Activated CD4-positive, alpha-beta T cell treated with anti-CD3 and anti-CD28 coated beads for 36 hours (primary cell): Measurements from ENCODE around the gene JPH4. TPM values are rescaled to one million over a fixed set of nuclear protein-coding genes. Genes with fewer than 3 reads are reported as not detected.
A peak's percentile ranks its signal among the peaks of the same experiment; 100 is the strongest.
"Not testable (repeated sequence)": the region's sequence is repeated elsewhere in the genome, so short reads cannot be mapped to it uniquely, and the experiment has no call there.

Experiments used
- ATAC-seq: fragments of 200-7000 bp; cut with Tn5 transposase; one replicate; pipeline ENCODE4 v1.10.0; 2021; ENCODE audit warnings: mild to moderate bottlenecking, moderate library complexity
- CTCF ChIA-PET: fragments of 350-600 bp; sonication (Branson Sonifier 250); formaldehyde crosslinking; loops from one replicate; lab custom pipeline; 2021; ENCODE audit warnings: antibody characterized with exemption; lab: Charles Lee
- POLR2A ChIA-PET: fragments of 350-600 bp; sonication (Branson Sonifier 250); formaldehyde crosslinking; loops from one replicate; lab custom pipeline; 2021; ENCODE audit warnings: antibody characterized with exemption, inconsistent platforms; lab: Charles Lee
- DNase-seq: peaks from one replicate; pipeline ENCODE4 v3.0.0-alpha.2; 2020
- H3K27ac Mint-ChIP-seq: one replicate; pipeline ENCODE4 v1.8.0; 2021; ENCODE audit warnings: mixed read lengths
- H3K27me3 Mint-ChIP-seq: one replicate; pipeline ENCODE4 v1.8.0; 2021; ENCODE audit warnings: mixed read lengths
- H3K36me3 Mint-ChIP-seq: one replicate; pipeline ENCODE4 v1.8.0; 2021; ENCODE audit warnings: low read depth, mixed read lengths
- H3K4me1 Mint-ChIP-seq: one replicate; pipeline ENCODE4 v1.8.0; 2021; ENCODE audit warnings: mixed read lengths
- H3K4me3 Mint-ChIP-seq: one replicate; pipeline ENCODE4 v1.8.0; 2021; ENCODE audit warnings: mild to moderate bottlenecking, moderate library complexity, mixed read lengths
- H3K9me3 Mint-ChIP-seq: one replicate; pipeline ENCODE4 v1.8.0; 2021; ENCODE audit warnings: low read depth, mixed read lengths
- intact Hi-C, 2 experiments: fragments of 100-400 bp; cut with DNase I in 1 of 2; cut with micrococcal nuclease in 1 of 2; formaldehyde crosslinking; loops; one replicate each; pipeline versions ENCODE4 v1.14.2 to v1.15.1; 2022 to 2024; cut with DNase I, micrococcal nuclease
- total RNA-seq, 2 experiments: library from RNA; stranded (reverse); gene quantifications; one replicate each; pipeline ENCODE4 v1.2.3, GENCODE V29; 2021

Gene JPH4
- total RNA-seq, 2 experiments from 2014 or later: not detected

GRCh38 chr14:23608454-23608853, 29.9 kb upstream of the JPH4 start:
- Mint-ChIP-seq H3K4me1 (peaks cover 50% of the 10 kb centered on the region), H3K9me3 (peaks cover 9% of the 10 kb centered on the region), H3K4me3 (no peak overlapping the region), H3K36me3 (peaks cover 12% of the 10 kb centered on the region), H3K27me3 (no peaks in the 10 kb centered on the region), H3K27ac (peak overlapping the region; percentile 58)
- ATAC-seq: no peak
- no peak for DNase-seq
- ChIA-PET CTCF (interaction anchor here (0.7 to 5.2 kb wide), 3 partner anchors 12 to 464 kb away, joined by 3 to 31 read pairs (median 3); no protein-coding TSS in a partner anchor), POLR2A (no interaction called here)
- intact Hi-C loops: no loop called here

- peaks cover 12% of the 10 kb centered on the region for H3K36me3 Mint-ChIP-seq
- H3K4me3 Mint-ChIP-seq: peak overlapping the region; percentile 2
- intact Hi-C loops: loop anchor here in 1 of 2 experiments (1.0 kb wide), 1 partner anchor 272 kb away; no protein-coding TSS in a partner anchor
- ATAC-seq: peak; percentile 90
- H3K9me3 Mint-ChIP-seq: peaks cover 9% of the 10 kb centered on the region
- CTCF ChIA-PET: interaction anchor here (0.6 to 5.2 kb wide), 10 partner anchors 9 to 429 kb away, joined by 3 to 31 read pairs (median 4); no protein-coding TSS in a partner anchor
- H3K4me1 Mint-ChIP-seq: peaks cover 48% of the 10 kb centered on the region
- POLR2A ChIA-PET: interaction anchor here (0.9 kb wide), 1 partner anchor 40 kb away, joined by 5 read pairs; no protein-coding TSS in a partner anchor
- H3K27me3 Mint-ChIP-seq: no peaks in the 10 kb centered on the region
- DNase-seq: peak; percentile 44
- peak overlapping the region; percentile 84 for H3K27ac Mint-ChIP-seq
Measured at GRCh38 chr14:23605931-23606585, 27.5 kb upstream of the JPH4 start.

- CTCF ChIA-PET: interaction anchor here (0.7 to 5.2 kb wide), 3 partner anchors 14 to 1046 kb away, joined by 3 to 31 read pairs (median 4); no protein-coding TSS in a partner anchor
- POLR2A ChIA-PET: no interaction called here
- peaks cover 11% of the 10 kb centered on the region for H3K9me3 Mint-ChIP-seq
- peaks cover 34% of the 10 kb centered on the region for H3K4me1 Mint-ChIP-seq
- no peaks in the 10 kb centered on the region for H3K27me3 Mint-ChIP-seq
- intact Hi-C loops: no loop called here
- DNase-seq: no peak
- H3K27ac Mint-ChIP-seq: no peak overlapping the region
- no peak for ATAC-seq
- H3K36me3 Mint-ChIP-seq: peaks cover 7% of the 10 kb centered on the region
- H3K4me3 Mint-ChIP-seq: no peak overlapping the region
Measured at GRCh38 chr14:23604675-23605170, 26.1 kb upstream of the JPH4 start.

- ATAC-seq (no peak), DNase-seq (no peak)
- intact Hi-C loops: no loop called here
- no peaks in the 10 kb centered on the region for H3K27me3 Mint-ChIP-seq
- H3K4me3 Mint-ChIP-seq: no peak overlapping the region
- ChIA-PET POLR2A (no interaction called here), CTCF (interaction anchor here (1.0 to 5.2 kb wide), 2 partner anchors 15 to 28 kb away, joined by 3 to 31 read pairs; no protein-coding TSS in a partner anchor)
- no peak overlapping the region for H3K27ac Mint-ChIP-seq
- peaks cover 10% of the 10 kb centered on the region for H3K9me3 Mint-ChIP-seq
- H3K4me1 Mint-ChIP-seq: peaks cover 28% of the 10 kb centered on the region
- H3K36me3 Mint-ChIP-seq: peaks cover 4% of the 10 kb centered on the region
Measured at GRCh38 chr14:23604148-23604547, 25.6 kb upstream of the JPH4 start.

- no peak for ATAC-seq
- POLR2A ChIA-PET: no interaction called here
- CTCF ChIA-PET: interaction anchor here (1.0 kb wide), 1 partner anchor 29 kb away, joined by 3 read pairs; no protein-coding TSS in a partner anchor
- no peak for DNase-seq
- Mint-ChIP-seq H3K4me1 (peaks cover 23% of the 10 kb centered on the region), H3K27me3 (no peaks in the 10 kb centered on the region), H3K27ac (no peak overlapping the region), H3K4me3 (no peak overlapping the region), H3K9me3 (peaks cover 4% of the 10 kb centered on the region), H3K36me3 (no peaks in the 10 kb centered on the region)
- intact Hi-C loops: no loop called here
Measured at GRCh38 chr14:23603103-23603502, 24.5 kb upstream of the JPH4 start.

- ChIA-PET CTCF (interaction anchor here (1.0 kb wide), 1 partner anchor 30 kb away, joined by 3 read pairs; no protein-coding TSS in a partner anchor), POLR2A (no interaction called here)
- Mint-ChIP-seq H3K4me1 (peaks cover 22% of the 10 kb centered on the region), H3K4me3 (no peak overlapping the region), H3K36me3 (no peaks in the 10 kb centered on the region), H3K27ac (no peak overlapping the region), H3K27me3 (no peaks in the 10 kb centered on the region), H3K9me3 (peaks cover 4% of the 10 kb centered on the region)
- ATAC-seq (no peak), DNase-seq (no peak)
- intact Hi-C loops: no loop called here
Measured at GRCh38 chr14:23602181-23603095, 23.8 kb upstream of the JPH4 start.

- no peaks in the 10 kb centered on the region for H3K27me3 Mint-ChIP-seq
- peaks cover 16% of the 10 kb centered on the region for H3K4me1 Mint-ChIP-seq
- H3K36me3 Mint-ChIP-seq: no peaks in the 10 kb centered on the region
- H3K27ac Mint-ChIP-seq: no peak overlapping the region
- intact Hi-C loops: no loop called here
- DNase-seq: no peak
- H3K4me3 Mint-ChIP-seq: no peak overlapping the region
- ChIA-PET POLR2A (no interaction called here), CTCF (no interaction called here)
- no peak for ATAC-seq
- peaks cover 4% of the 10 kb centered on the region for H3K9me3 Mint-ChIP-seq
Measured at GRCh38 chr14:23601845-23602180, 23.2 kb upstream of the JPH4 start.

GRCh38 chr14:23601424-23601823, 22.8 kb upstream of the JPH4 start:
- no peak for DNase-seq
- Mint-ChIP-seq H3K36me3 (no peaks in the 10 kb centered on the region), H3K27ac (no peak overlapping the region), H3K9me3 (peaks cover 4% of the 10 kb centered on the region), H3K4me3 (no peak overlapping the region), H3K4me1 (peaks cover 12% of the 10 kb centered on the region), H3K27me3 (no peaks in the 10 kb centered on the region)
- ATAC-seq: no peak
- POLR2A ChIA-PET: no interaction called here
- intact Hi-C loops: no loop called here
- CTCF ChIA-PET: no interaction called here

- Mint-ChIP-seq H3K4me1 (peaks cover 7% of the 10 kb centered on the region), H3K9me3 (peaks cover 4% of the 10 kb centered on the region), H3K36me3 (no peaks in the 10 kb centered on the region), H3K4me3 (no peak overlapping the region), H3K27me3 (no peaks in the 10 kb centered on the region), H3K27ac (no peak overlapping the region)
- intact Hi-C loops: no loop called here
- CTCF ChIA-PET: no interaction called here
- ATAC-seq: no peak
- no peak for DNase-seq
- POLR2A ChIA-PET: no interaction called here
Measured at GRCh38 chr14:23600806-23601205, 22.2 kb upstream of the JPH4 start.

GRCh38 chr14:23600322-23600707, 21.7 kb upstream of the JPH4 start:
- ChIA-PET CTCF (interaction anchor here (0.8 kb wide), 1 partner anchor 11 kb away, joined by 3 read pairs; no protein-coding TSS in a partner anchor), POLR2A (no interaction called here)
- DNase-seq (no peak), ATAC-seq (no peak)
- Mint-ChIP-seq H3K27me3 (no peaks in the 10 kb centered on the region), H3K9me3 (peaks cover 4% of the 10 kb centered on the region), H3K4me3 (no peak overlapping the region), H3K4me1 (peaks cover 2% of the 10 kb centered on the region), H3K36me3 (no peaks in the 10 kb centered on the region), H3K27ac (no peak overlapping the region)
- intact Hi-C loops: no loop called here

GRCh38 chr14:23594191-23594590, 15.6 kb upstream of the JPH4 start:
- H3K27me3 Mint-ChIP-seq, H3K27ac Mint-ChIP-seq, H3K4me3 Mint-ChIP-seq, H3K4me1 Mint-ChIP-seq, H3K9me3 Mint-ChIP-seq, DNase-seq, POLR2A ChIA-PET, ATAC-seq, intact Hi-C loops, H3K36me3 Mint-ChIP-seq: not testable (repeated sequence)
- CTCF ChIA-PET: interaction anchor here (2.6 kb wide), 1 partner anchor 38 kb away, joined by 10 read pairs; no protein-coding TSS in a partner anchor
